Osteoblast (primary cell): Measurements from ENCODE around the gene TBC1D5. TPM values are rescaled to one million over a fixed set of nuclear protein-coding genes. Genes with fewer than 3 reads are reported as not detected.

ENCODE experiments used
- DNase-seq: peaks from one replicate; pipeline ENCODE4 v3.0.0; 2011; ENCODE audit warnings: low spot score, mixed read lengths; ENCODE audit not compliant: insufficient read length; ENCODE audit errors: missing footprints
- H2AFZ ChIP-seq: 2 replicates; pipeline ENCODE4 v1.6.0; 2011; ENCODE audit warnings: mild to moderate bottlenecking, low read length
- H3K27ac ChIP-seq: 2 replicates; pipeline ENCODE4 v1.5.1; 2011; ENCODE audit warnings: mild to moderate bottlenecking, low read depth, low read length, moderate library complexity
- H3K27me3 ChIP-seq: 2 replicates; pipeline ENCODE4 v1.6.0; 2012; ENCODE audit warnings: mild to moderate bottlenecking, control low read depth, inconsistent platforms, low read length, moderate library complexity; ENCODE audit not compliant: insufficient read depth
- H3K36me3 ChIP-seq: 2 replicates; pipeline ENCODE4 v1.5.1; 2011; ENCODE audit warnings: mild to moderate bottlenecking, low read length, control low read depth, moderate library complexity; ENCODE audit not compliant: insufficient read depth
- H3K4me1 ChIP-seq: 2 replicates; pipeline ENCODE4 v1.5.1; 2011; ENCODE audit warnings: mild to moderate bottlenecking, low read length, control low read depth, moderate library complexity; ENCODE audit not compliant: insufficient read depth
- H3K4me2 ChIP-seq: 2 replicates; pipeline ENCODE4 v1.6.0; 2011; ENCODE audit warnings: mild to moderate bottlenecking, low read length; ENCODE audit not compliant: insufficient read depth
- H3K4me3 ChIP-seq: fragments of 200-600 bp; sonication (generic); 3 replicates; pipeline ENCODE4 v1.5.1; 2012; ENCODE audit warnings: mild to moderate bottlenecking, low read length, inconsistent platforms; ENCODE audit not compliant: insufficient read depth
- H3K79me2 ChIP-seq: 2 replicates; pipeline ENCODE4 v1.6.0; 2012; ENCODE audit warnings: mild to moderate bottlenecking, low read length, control low read depth, inconsistent platforms; ENCODE audit not compliant: insufficient read depth
- H3K9me3 ChIP-seq: 2 replicates; pipeline ENCODE4 v1.5.1; 2011; ENCODE audit warnings: low read depth, low read length, control low read depth
- H4K20me1 ChIP-seq: 2 replicates; pipeline ENCODE4 v1.6.0; 2012; ENCODE audit warnings: mild to moderate bottlenecking, low read length, control low read depth; ENCODE audit not compliant: insufficient read depth
- total RNA-seq: library from RNA; depleted of rRNA; stranded (reverse); fragments of >200 nt; gene quantifications from 2 replicates; pipeline ENCODE4 v1.2.3, GENCODE V29; 2012
- TF ChIP-seq, protein P1 (sequence below): IDR thresholded peaks from 2 replicates; pipeline ENCODE4 v1.5.1; 2011; ENCODE audit warnings: mild to moderate bottlenecking, low read depth, low read length, moderate library complexity; ENCODE audit errors: extremely low read depth

Gene TBC1D5
- total RNA-seq, 1 donor: 117 TPM

GRCh38 chr3:17755836-17756235, 13.4 kb upstream of the TBC1D5 start:
- Histone ChIP-seq H3K9me3 (no peaks in the 10 kb centered on the region), H4K20me1 (no peaks in the 10 kb centered on the region), H2AFZ (no peak overlapping the region), H3K4me3 (no peak overlapping the region), H3K27me3 (no peaks in the 10 kb centered on the region), H3K4me2 (no peak overlapping the region), H3K36me3 (no peaks in the 10 kb centered on the region), H3K27ac (no peak overlapping the region), H3K4me1 (peaks cover 3% of the 10 kb centered on the region), H3K79me2 (no peaks in the 10 kb centered on the region)
- DNase-seq: no peak
- TF ChIP-seq, protein P1, sequence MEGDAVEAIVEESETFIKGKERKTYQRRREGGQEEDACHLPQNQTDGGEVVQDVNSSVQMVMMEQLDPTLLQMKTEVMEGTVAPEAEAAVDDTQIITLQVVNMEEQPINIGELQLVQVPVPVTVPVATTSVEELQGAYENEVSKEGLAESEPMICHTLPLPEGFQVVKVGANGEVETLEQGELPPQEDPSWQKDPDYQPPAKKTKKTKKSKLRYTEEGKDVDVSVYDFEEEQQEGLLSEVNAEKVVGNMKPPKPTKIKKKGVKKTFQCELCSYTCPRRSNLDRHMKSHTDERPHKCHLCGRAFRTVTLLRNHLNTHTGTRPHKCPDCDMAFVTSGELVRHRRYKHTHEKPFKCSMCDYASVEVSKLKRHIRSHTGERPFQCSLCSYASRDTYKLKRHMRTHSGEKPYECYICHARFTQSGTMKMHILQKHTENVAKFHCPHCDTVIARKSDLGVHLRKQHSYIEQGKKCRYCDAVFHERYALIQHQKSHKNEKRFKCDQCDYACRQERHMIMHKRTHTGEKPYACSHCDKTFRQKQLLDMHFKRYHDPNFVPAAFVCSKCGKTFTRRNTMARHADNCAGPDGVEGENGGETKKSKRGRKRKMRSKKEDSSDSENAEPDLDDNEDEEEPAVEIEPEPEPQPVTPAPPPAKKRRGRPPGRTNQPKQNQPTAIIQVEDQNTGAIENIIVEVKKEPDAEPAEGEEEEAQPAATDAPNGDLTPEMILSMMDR: no peak

GRCh38 chr3:17753632-17753992, 11.2 kb upstream of the TBC1D5 start:
- H3K9me3 ChIP-seq: no peaks in the 10 kb centered on the region
- no peaks in the 10 kb centered on the region for H3K79me2 ChIP-seq
- TF ChIP-seq, protein P1: no peak
- no peaks in the 10 kb centered on the region for H3K36me3 ChIP-seq
- no peak overlapping the region for H2AFZ ChIP-seq
- no peak overlapping the region for H3K4me3 ChIP-seq
- no peaks in the 10 kb centered on the region for H4K20me1 ChIP-seq
- H3K27ac ChIP-seq: no peak overlapping the region
- no peak for DNase-seq
- no peaks in the 10 kb centered on the region for H3K27me3 ChIP-seq
- no peak overlapping the region for H3K4me2 ChIP-seq
- peaks cover 3% of the 10 kb centered on the region for H3K4me1 ChIP-seq

DNA sequence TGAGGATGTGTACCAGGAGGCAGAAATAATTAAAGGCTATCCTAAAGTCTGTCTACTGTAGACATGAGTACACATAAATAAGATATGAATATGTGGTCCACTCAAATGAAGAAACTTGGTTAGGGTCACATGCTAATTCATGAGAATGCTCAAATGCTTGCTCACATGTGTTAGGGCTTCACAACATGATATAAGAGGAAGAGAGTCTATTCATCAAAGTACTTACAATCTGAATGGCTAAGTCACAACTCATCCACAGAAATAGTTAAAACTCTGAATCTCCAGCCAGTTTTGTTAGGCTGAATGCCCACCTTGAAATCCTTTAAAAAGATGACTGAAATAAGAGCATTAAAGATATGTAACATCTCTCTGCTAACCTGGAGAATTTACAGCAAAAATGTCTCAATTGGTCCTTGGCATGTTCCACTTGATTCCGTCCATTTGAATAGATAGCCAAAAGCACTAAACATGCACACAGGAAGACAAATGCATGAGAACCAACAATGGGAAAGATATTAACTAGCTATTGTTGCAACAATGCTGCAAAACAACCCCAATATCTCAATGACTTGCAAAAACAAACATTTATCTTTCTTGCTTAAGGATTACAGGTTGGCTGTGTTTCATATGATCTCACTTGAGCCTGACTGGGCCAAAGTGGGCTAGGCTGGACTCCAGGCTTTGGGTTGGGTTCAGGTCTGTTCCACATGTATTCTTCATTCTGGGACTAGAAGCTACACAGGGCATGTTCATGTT, 10.6 kb upstream of the TBC1D5 start:
- H3K27me3 ChIP-seq: no peaks in the 10 kb centered on the region
- H3K27ac ChIP-seq: no peak overlapping the region
- H3K36me3 ChIP-seq: no peaks in the 10 kb centered on the region
- DNase-seq: no peak
- peaks cover 3% of the 10 kb centered on the region for H3K4me1 ChIP-seq
- H2AFZ ChIP-seq: no peak overlapping the region
- no peak overlapping the region for H3K4me3 ChIP-seq
- H3K4me2 ChIP-seq: no peak overlapping the region
- H3K9me3 ChIP-seq: no peaks in the 10 kb centered on the region
- TF ChIP-seq, protein P1: no peak
- no peaks in the 10 kb centered on the region for H3K79me2 ChIP-seq
- no peaks in the 10 kb centered on the region for H4K20me1 ChIP-seq

DNA sequence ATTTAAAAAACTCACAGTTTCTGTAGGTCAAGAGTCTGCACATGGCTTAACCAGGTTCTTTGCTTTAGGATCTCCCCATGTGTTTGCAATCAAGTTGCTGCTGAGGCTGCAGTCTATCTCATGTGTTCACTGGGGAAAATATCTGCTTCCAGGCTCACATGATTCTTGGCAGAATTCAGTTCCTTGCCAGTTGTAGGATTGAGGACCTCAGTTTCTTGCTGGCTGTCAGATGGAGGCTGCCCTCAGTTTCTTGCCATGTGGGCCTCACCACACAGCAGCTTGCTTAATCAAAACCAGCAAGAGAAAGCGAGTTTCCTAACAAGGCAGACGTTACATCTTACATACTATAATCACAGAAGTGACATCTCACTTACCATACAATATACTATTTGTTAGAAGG, 10.0 kb upstream of the TBC1D5 start:
- Histone ChIP-seq H3K4me1 (peaks cover 3% of the 10 kb centered on the region), H3K27ac (no peak overlapping the region), H3K36me3 (no peaks in the 10 kb centered on the region), H3K4me2 (no peak overlapping the region), H3K4me3 (no peak overlapping the region), H2AFZ (no peak overlapping the region), H3K27me3 (no peaks in the 10 kb centered on the region), H4K20me1 (no peaks in the 10 kb centered on the region), H3K9me3 (no peaks in the 10 kb centered on the region), H3K79me2 (no peaks in the 10 kb centered on the region)
- TF ChIP-seq, protein P1: no peak
- DNase-seq: no peak
